ENCODE results near the gene SLC16A11. TPM values are rescaled to one million over a fixed set of nuclear protein-coding genes. Genes with fewer than 3 reads are reported as not detected.
A peak's percentile ranks its signal among the peaks of the same experiment; 100 is the strongest.
"Not testable (repeated sequence)": the region's sequence is repeated elsewhere in the genome, so short reads cannot be mapped to it uniquely, and the experiment has no call there.

The SLC16A11 gene
- total RNA-seq, 1 donor from 2014 or later = 0.38 TPM

GRCh38 chr17:6997171-6997570, 46.7 kb downstream of the SLC16A11 start:
- Histone ChIP-seq H3K27ac (replicated peaks) (no peak overlapping the region), H3K36me3 (peaks cover 41% of the 10 kb centered on the region), H3K4me1 (peaks cover 19% of the 10 kb centered on the region), H3K4me3 (no peak overlapping the region), H3K27me3 (ENCODE audit: low read depth) (no peaks in the 10 kb centered on the region), H3K9me3 (replicated peaks) (no peaks in the 10 kb centered on the region)
- TF ChIP-seq, protein P1, sequence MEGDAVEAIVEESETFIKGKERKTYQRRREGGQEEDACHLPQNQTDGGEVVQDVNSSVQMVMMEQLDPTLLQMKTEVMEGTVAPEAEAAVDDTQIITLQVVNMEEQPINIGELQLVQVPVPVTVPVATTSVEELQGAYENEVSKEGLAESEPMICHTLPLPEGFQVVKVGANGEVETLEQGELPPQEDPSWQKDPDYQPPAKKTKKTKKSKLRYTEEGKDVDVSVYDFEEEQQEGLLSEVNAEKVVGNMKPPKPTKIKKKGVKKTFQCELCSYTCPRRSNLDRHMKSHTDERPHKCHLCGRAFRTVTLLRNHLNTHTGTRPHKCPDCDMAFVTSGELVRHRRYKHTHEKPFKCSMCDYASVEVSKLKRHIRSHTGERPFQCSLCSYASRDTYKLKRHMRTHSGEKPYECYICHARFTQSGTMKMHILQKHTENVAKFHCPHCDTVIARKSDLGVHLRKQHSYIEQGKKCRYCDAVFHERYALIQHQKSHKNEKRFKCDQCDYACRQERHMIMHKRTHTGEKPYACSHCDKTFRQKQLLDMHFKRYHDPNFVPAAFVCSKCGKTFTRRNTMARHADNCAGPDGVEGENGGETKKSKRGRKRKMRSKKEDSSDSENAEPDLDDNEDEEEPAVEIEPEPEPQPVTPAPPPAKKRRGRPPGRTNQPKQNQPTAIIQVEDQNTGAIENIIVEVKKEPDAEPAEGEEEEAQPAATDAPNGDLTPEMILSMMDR (IDR thresholded peaks at IDR 0.05; ENCODE audit: borderline replicate concordance) = no peak
- intact Hi-C loops (cut with micrococcal nuclease) = no loop called here
- no peak for DNase-seq

DNA sequence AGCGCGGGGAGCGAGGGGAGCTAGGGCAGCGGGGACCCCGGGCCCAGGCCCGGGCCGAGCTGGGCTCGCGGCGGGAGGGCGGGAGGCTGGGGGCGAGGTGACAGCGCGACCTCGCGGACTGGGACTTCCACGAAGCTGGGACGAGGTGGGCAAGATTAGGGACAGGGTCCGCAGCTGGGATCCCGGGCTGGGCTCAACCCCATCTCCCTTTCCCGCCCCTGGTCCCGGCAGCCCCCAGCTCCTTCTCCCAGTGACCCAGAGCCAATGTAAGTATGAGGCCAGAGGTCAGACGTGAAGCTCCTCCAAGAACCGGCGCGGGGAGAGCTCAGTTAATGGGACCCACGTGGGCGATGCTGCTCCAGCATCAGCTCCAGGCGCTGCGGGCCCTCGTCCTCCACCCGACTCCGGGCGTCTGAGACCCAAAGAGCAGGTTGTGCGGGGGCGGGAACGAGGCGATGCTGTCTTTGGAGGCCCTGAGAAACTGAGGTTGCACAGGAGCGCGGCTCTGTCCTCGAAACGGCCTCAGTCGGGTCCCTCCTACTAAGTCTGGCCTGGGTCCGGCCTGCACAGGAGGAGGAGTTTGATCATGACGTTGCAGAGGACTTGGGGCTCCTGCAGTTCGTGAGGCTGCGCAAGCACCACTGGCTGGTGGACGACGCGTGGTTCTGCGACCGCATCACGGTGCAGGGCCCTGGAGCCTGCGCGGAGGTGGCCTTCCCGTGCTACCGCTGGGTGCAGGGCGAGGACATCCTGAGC, 47.5 kb downstream of the SLC16A11 start:
- intact Hi-C loops (cut with micrococcal nuclease) = no loop called here
- TF ChIP-seq, protein P1 (IDR thresholded peaks at IDR 0.05; ENCODE audit: borderline replicate concordance) = no peak
- peaks cover 34% of the 10 kb centered on the region for H3K36me3 ChIP-seq

DNA sequence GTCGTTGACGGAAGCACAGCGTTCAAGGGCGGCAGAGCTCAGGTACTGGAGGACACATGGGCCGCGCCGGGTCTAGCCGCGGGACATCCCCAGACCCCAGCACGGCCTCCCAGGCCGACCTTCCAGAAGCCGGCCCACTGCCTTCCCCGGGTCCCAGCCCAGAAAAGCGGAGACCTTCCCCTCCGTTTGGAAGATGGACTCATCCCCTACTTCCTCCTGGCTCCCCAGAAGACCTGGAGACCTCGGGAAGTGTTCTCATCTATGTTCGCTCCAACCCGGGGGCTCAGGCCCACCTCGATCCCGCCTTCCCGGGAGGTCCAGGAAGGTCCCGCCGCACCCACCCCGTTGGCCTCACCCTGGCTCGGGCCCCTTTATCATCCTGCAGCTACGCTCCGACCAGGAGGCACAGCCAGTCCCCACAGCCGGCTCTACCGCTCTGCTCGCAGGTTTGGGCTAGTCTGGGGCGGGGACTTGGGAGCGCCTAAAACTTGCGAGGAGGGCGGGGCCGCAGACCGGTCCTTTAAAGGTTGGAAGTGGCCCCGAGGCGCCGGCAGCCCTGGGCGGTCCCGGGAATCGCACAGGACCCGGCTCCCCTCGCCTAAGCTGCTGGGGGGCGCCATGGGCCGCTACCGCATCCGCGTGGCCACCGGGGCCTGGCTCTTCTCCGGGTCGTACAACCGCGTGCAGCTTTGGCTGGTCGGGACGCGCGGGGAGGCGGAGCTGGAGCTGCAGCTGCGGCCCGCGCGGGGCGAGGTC, 48.2 kb downstream of the SLC16A11 start, which contains the start of gene ALOX12:
TSS of gene ALOX12 (plus strand) at position 550 of the 756 bp plus-strand sequence. CDS start at position 619, 69 bp downstream.
- TF ChIP-seq, protein P1 (IDR thresholded peaks at IDR 0.05; ENCODE audit: borderline replicate concordance) = no peak
- Histone ChIP-seq H3K9me3 (replicated peaks) (no peaks in the 10 kb centered on the region), H3K27me3 (ENCODE audit: low read depth) (no peaks in the 10 kb centered on the region), H3K4me1 (peaks cover 19% of the 10 kb centered on the region), H3K4me3 (peak within 1 kb of the TSS; percentile 56), H3K27ac (replicated peaks) (no peak within 1 kb of the TSS), H3K36me3 (peaks cover 26% of the 10 kb centered on the region)
- intact Hi-C loops (cut with micrococcal nuclease) = no loop called here
- DNase-seq = no peak

More for the DNA sequence above, 47.5 kb downstream of the SLC16A11 start:
- H3K4me3 ChIP-seq = peak overlapping the region; percentile 56
- no peak overlapping the region for H3K27ac ChIP-seq (replicated peaks)
- DNase-seq = no peak
- no peaks in the 10 kb centered on the region for H3K27me3 ChIP-seq (ENCODE audit: low read depth)
- peaks cover 19% of the 10 kb centered on the region for H3K4me1 ChIP-seq
- H3K9me3 ChIP-seq (replicated peaks) = no peaks in the 10 kb centered on the region

DNA sequence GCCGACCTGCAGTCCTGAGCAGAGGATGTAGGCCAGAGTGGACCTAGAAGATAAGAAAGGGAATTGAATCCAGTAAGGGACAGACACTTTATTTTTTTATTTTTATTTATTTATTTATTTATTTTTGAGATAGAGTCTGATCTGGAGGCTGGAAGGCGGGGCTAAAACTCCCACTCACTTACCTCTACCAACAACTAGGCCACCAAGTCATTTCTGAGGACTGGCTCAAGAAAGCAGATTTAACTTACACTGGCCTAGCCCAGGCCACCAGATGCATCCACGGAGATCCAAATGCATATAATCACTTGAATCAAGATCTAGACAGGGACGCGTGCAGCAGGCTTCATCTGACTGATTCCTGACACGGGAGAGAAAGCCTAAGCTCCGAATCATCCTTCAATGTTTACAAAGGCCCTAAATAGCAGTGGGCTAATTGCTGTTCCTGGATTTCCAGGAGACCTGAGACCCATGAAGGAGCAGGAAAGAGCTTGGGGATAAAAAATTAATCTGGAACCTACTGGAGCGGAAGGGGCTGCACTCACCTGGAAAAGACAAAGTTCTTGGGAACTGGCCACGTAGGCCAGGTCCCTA, 49.1 kb downstream of the SLC16A11 start:
- Histone ChIP-seq H3K36me3 (peaks cover 17% of the 10 kb centered on the region), H3K4me1 (peaks cover 19% of the 10 kb centered on the region), H3K9me3 (replicated peaks) (no peaks in the 10 kb centered on the region), H3K4me3 (no peak overlapping the region), H3K27me3 (ENCODE audit: low read depth) (no peaks in the 10 kb centered on the region), H3K27ac (replicated peaks) (no peak overlapping the region)
- no peak for DNase-seq
- TF ChIP-seq, protein P1 (IDR thresholded peaks at IDR 0.05; ENCODE audit: borderline replicate concordance) = no peak
- intact Hi-C loops (cut with micrococcal nuclease) = no loop called here

DNA sequence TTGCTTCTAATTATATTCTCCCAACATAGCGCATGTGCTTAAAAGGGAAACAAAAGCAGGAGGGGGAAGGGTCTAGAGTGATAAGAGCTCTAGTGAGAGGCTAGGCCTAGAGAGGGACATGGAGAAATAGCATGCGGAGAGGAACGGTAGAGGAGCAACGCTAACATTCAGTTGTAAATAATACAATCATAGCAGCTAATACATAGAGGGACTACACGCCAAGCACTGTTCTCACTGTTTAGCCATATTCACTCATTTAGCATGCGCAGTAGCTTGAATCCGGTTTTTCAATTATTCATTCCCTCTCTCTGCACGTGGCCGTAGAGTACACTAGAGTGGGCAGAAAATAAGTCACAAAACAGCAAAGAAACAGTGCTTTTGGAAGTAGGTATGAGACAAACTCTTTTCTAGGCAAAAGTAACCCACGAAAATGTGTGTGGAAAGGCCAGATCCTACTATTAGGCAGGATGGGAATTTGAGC, 49.7 kb downstream of the SLC16A11 start:
- TF ChIP-seq, protein P1 (IDR thresholded peaks at IDR 0.05; ENCODE audit: borderline replicate concordance) = no peak
- DNase-seq = no peak
- intact Hi-C loops (cut with micrococcal nuclease) = no loop called here
- no peaks in the 10 kb centered on the region for H3K27me3 ChIP-seq (ENCODE audit: low read depth)
- peaks cover 12% of the 10 kb centered on the region for H3K36me3 ChIP-seq
- no peaks in the 10 kb centered on the region for H3K9me3 ChIP-seq (replicated peaks)
- H3K4me3 ChIP-seq = no peak overlapping the region
- H3K4me1 ChIP-seq = peaks cover 19% of the 10 kb centered on the region
- H3K27ac ChIP-seq (replicated peaks) = no peak overlapping the region

- peaks cover 19% of the 10 kb centered on the region for H3K4me1 ChIP-seq
- DNase-seq; H3K27me3 ChIP-seq (ENCODE audit: low read depth); H3K4me3 ChIP-seq; intact Hi-C loops (cut with micrococcal nuclease); H3K9me3 ChIP-seq (replicated peaks); H3K27ac ChIP-seq (replicated peaks); H3K36me3 ChIP-seq: not testable (repeated sequence)
Measured at GRCh38 chr17:6993613-6994056, 50.3 kb downstream of the SLC16A11 start.

Data from left ventricle myocardium inferior (tissue), 1 donor.